Loucy (cell line): ENCODE results near the gene KLF7.

Source experiments
- H2AFZ ChIP-seq: fragments of 200-600 bp; sonication (generic); 2 replicates; pipeline ENCODE4 v1.6.0; 2016; ENCODE audit warnings: antibody characterized with exemption, mild to moderate bottlenecking, low read length, moderate library complexity
- H3F3A ChIP-seq: fragments of 200-600 bp; 2 replicates; pipeline ENCODE4 v1.6.0; 2016; ENCODE audit warnings: antibody characterized with exemption, low read depth, mild to moderate bottlenecking
- H3K27me3 ChIP-seq: fragments of 200-600 bp; sonication (generic); 2 replicates; pipeline ENCODE4 v1.6.1; 2014; ENCODE audit warnings: low read length, mild to moderate bottlenecking; ENCODE audit not compliant: insufficient read depth, poor library complexity, severe bottlenecking
- H3K36me3 ChIP-seq: fragments of 200-600 bp; sonication (generic); 2 replicates; pipeline ENCODE4 v1.6.1; 2016; ENCODE audit warnings: low read length; ENCODE audit not compliant: insufficient read depth
- H3K4me1 ChIP-seq: fragments of 200-600 bp; sonication (generic); 2 replicates; pipeline ENCODE4 v1.5.1; 2014; ENCODE audit warnings: low read length, mild to moderate bottlenecking; ENCODE audit not compliant: insufficient read depth, poor library complexity, severe bottlenecking
- H3K4me2 ChIP-seq: fragments of 200-600 bp; sonication (generic); 2 replicates; pipeline ENCODE4 v1.6.0; 2014; ENCODE audit warnings: antibody characterized with exemption, low read length, low read depth, mild to moderate bottlenecking; ENCODE audit not compliant: poor library complexity, severe bottlenecking
- H3K4me3 ChIP-seq: fragments of 200-600 bp; sonication (generic); 2 replicates; pipeline ENCODE4 v1.5.1; 2014; ENCODE audit warnings: low read length, mild to moderate bottlenecking, mixed read lengths; ENCODE audit not compliant: poor library complexity, severe bottlenecking
- H3K79me2 ChIP-seq: fragments of 200-600 bp; sonication (generic); 2 replicates; pipeline ENCODE4 v1.6.1; 2014; ENCODE audit warnings: low read length; ENCODE audit not compliant: insufficient read depth
- H3K9ac ChIP-seq: fragments of 200-600 bp; sonication (generic); 2 replicates; pipeline ENCODE4 v1.6.0; 2014; ENCODE audit warnings: mild to moderate bottlenecking, low read depth, low read length, moderate library complexity; ENCODE audit not compliant: poor library complexity, severe bottlenecking
- H3K9me2 ChIP-seq: fragments of 200-600 bp; sonication (generic); replicated peaks from 2 replicates; pipeline ENCODE4 v1.6.1; 2016; ENCODE audit warnings: low read depth, low read length, mixed read lengths
- H3K9me3 ChIP-seq: fragments of 200-600 bp; sonication (generic); 2 replicates; pipeline ENCODE4 v1.6.1; 2014; ENCODE audit warnings: mild to moderate bottlenecking, antibody characterized with exemption, low read length, low read depth; ENCODE audit not compliant: insufficient read depth
- H4K20me1 ChIP-seq: fragments of 200-600 bp; sonication (generic); 2 replicates; pipeline ENCODE4 v1.6.0; 2014; ENCODE audit warnings: antibody characterized with exemption, low read length, mild to moderate bottlenecking; ENCODE audit not compliant: insufficient read depth, poor library complexity, severe bottlenecking
- CTCF ChIP-seq: fragments of 200-600 bp; sonication (generic); conservative IDR thresholded peaks from 2 replicates; pipeline ENCODE4 v1.5.1; 2014; ENCODE audit warnings: mild to moderate bottlenecking, antibody characterized with exemption, low read length
- EZH2phosphoT487 ChIP-seq: fragments of 200-600 bp; IDR thresholded peaks from 2 replicates; pipeline ENCODE4 v1.6.1; 2018; ENCODE audit warnings: antibody characterized with exemption, mild to moderate bottlenecking, moderate library complexity, borderline replicate concordance

KLF7 gene

DNA sequence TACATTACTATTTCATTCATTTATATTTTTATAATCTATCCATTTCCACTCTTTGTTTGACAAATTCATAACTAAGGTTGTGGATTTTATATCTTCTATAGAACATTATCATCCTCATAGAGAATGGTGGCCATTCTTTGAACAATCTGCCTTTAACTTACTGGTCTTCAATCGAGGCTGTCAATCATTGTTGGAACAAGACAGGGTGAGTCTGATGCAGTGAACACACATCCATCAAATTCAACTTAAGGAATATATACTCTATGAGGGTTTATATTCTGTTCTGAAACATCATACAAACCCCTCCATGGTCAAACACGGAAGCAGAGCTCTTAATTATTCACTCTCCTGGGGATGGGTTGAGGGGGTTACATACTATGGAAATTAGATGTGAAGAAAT is 28.3 kb upstream of the KLF7 start:
- no peaks in the 10 kb centered on the region for H3K36me3 ChIP-seq
- no peaks in the 10 kb centered on the region for H3F3A ChIP-seq
- TF ChIP-seq CTCF (no peak), EZH2phosphoT487 (no peak)
- H3K9ac ChIP-seq: no peak overlapping the region
- no peaks in the 10 kb centered on the region for H3K79me2 ChIP-seq
- H4K20me1 ChIP-seq: no peaks in the 10 kb centered on the region
- no peak overlapping the region for H2AFZ ChIP-seq
- H3K27me3 ChIP-seq: no peaks in the 10 kb centered on the region
- H3K4me2 ChIP-seq: no peak overlapping the region
- H3K9me3 ChIP-seq: no peaks in the 10 kb centered on the region
- no peaks in the 10 kb centered on the region for H3K9me2 ChIP-seq
- H3K4me3 ChIP-seq: no peak overlapping the region
- no peaks in the 10 kb centered on the region for H3K4me1 ChIP-seq

GRCh38 chr2:207188626-207189419 is 23.1 kb upstream of the KLF7 start:
- TF ChIP-seq CTCF: no peak
- no peak for TF ChIP-seq EZH2phosphoT487
- H3K4me3 ChIP-seq: no peak overlapping the region
- no peaks in the 10 kb centered on the region for H3F3A ChIP-seq
- H3K27me3 ChIP-seq: no peaks in the 10 kb centered on the region
- no peaks in the 10 kb centered on the region for H3K4me1 ChIP-seq
- no peak overlapping the region for H2AFZ ChIP-seq
- H3K9ac ChIP-seq: no peak overlapping the region
- no peaks in the 10 kb centered on the region for H3K79me2 ChIP-seq
- no peaks in the 10 kb centered on the region for H3K36me3 ChIP-seq
- H3K4me2 ChIP-seq: no peak overlapping the region
- H3K9me2 ChIP-seq: no peaks in the 10 kb centered on the region
- H4K20me1 ChIP-seq: no peaks in the 10 kb centered on the region
- H3K9me3 ChIP-seq: no peaks in the 10 kb centered on the region

- no peaks in the 10 kb centered on the region for H3K79me2 ChIP-seq
- no peak overlapping the region for H3K4me3 ChIP-seq
- H3F3A ChIP-seq: no peaks in the 10 kb centered on the region
- H2AFZ ChIP-seq: no peak overlapping the region
- no peak overlapping the region for H3K4me2 ChIP-seq
- H3K27me3 ChIP-seq: no peaks in the 10 kb centered on the region
- H3K4me1 ChIP-seq: no peaks in the 10 kb centered on the region
- TF ChIP-seq EZH2phosphoT487 (no peak), CTCF (no peak)
- H4K20me1 ChIP-seq: no peaks in the 10 kb centered on the region
- no peaks in the 10 kb centered on the region for H3K9me2 ChIP-seq
- H3K36me3 ChIP-seq: no peaks in the 10 kb centered on the region
- no peaks in the 10 kb centered on the region for H3K9me3 ChIP-seq
- no peak overlapping the region for H3K9ac ChIP-seq
Measured at GRCh38 chr2:207185372-207185771, 19.6 kb upstream of the KLF7 start.
